B cell (primary cell): Measurements from ENCODE around the gene ANTKMT. TPM values are rescaled to one million over a fixed set of nuclear protein-coding genes. Genes with fewer than 3 reads are reported as not detected.
A peak's percentile ranks its signal among the peaks of the same experiment; 100 is the strongest.

ENCODE experiments used
- ATAC-seq: fragments of 200-7000 bp; cut with Tn5 transposase; one replicate; pipeline ENCODE4 v1.10.0; 2021; ENCODE audit warnings: low read depth, mild to moderate bottlenecking, moderate number of reproducible peaks, moderate library complexity
- CTCF ChIA-PET: fragments of 350-600 bp; sonication (Branson Sonifier 250); formaldehyde crosslinking; loops from one replicate; lab custom pipeline; 2021; ENCODE audit warnings: antibody characterized with exemption, inconsistent platforms; lab: Charles Lee
- POLR2A ChIA-PET: fragments of 350-600 bp; sonication (Branson Sonifier 250); formaldehyde crosslinking; loops from one replicate; lab custom pipeline; 2021; ENCODE audit warnings: antibody characterized with exemption; lab: Charles Lee
- DNase-seq: peaks from one replicate; pipeline ENCODE4 v3.0.0; 2013
- H2AFZ ChIP-seq: 2 replicates; pipeline ENCODE4 v1.6.1; 2012; ENCODE audit warnings: mild to moderate bottlenecking, low read depth, low read length; ENCODE audit not compliant: insufficient read depth, poor library complexity, severe bottlenecking
- H3K27ac ChIP-seq, 2 donors: 1 replicate in 1 of 2; 2 replicates in 1 of 2; pipeline ENCODE4 v1.5.1; 2012 to 2013; ENCODE audit warnings: low read length in 2 of 2, mild to moderate bottlenecking in 2 of 2, moderate library complexity in 1 of 2
- H3K27me3 ChIP-seq, 4 experiments: fragments of 200-600 bp in 1 of 4; sonication (generic) in 1 of 4; replicated peaks in 1 of 4; 1 replicate in 2 of 4; 2 replicates in 2 of 4; pipeline versions ENCODE4 v1.6.1 to v1.7.0; 2013 to 2016; ENCODE audit warnings: low read length in 3 of 4, mild to moderate bottlenecking in 2 of 4, mixed read lengths in 1 of 4, moderate library complexity in 1 of 4; ENCODE audit not compliant: insufficient read depth in 4 of 4, control insufficient read depth in 3 of 4; ENCODE audit errors: control extremely low read depth in 1 of 4
- H3K36me3 ChIP-seq, 2 experiments: replicated peaks in 1 of 2; 1 replicate in 1 of 2; 2 replicates in 1 of 2; pipeline versions ENCODE4 v1.6.1 to v1.7.1; 2013; ENCODE audit warnings: low read length in 1 of 2; ENCODE audit not compliant: insufficient read depth in 2 of 2, control insufficient read depth in 1 of 2; ENCODE audit errors: control extremely low read depth in 1 of 2, extremely low read depth in 1 of 2
- H3K4me1 ChIP-seq, 2 donors: fragments of 200-600 bp in 1 of 2; sonication (generic) in 1 of 2; 1 replicate in 1 of 2; 2 replicates in 1 of 2; pipeline versions ENCODE4 v1.5.1 to v1.6.1; 2013 to 2017; ENCODE audit warnings: low read length in 2 of 2; ENCODE audit not compliant: control insufficient read depth in 2 of 2, insufficient read depth in 2 of 2
- H3K4me2 ChIP-seq: replicated peaks from 2 replicates; pipeline ENCODE3; 2012; ENCODE audit warnings: mild to moderate bottlenecking, low read depth, low read length; ENCODE audit not compliant: poor library complexity, severe bottlenecking
- H3K4me3 ChIP-seq, 5 experiments: fragments of 200-600 bp in 1 of 5; sonication (generic) in 1 of 5; 1 replicate in 3 of 5; 2 replicates in 2 of 5; pipeline versions ENCODE4 v1.5.1 to v1.7.0; 2011 to 2016; ENCODE audit warnings: low read length in 4 of 5, mild to moderate bottlenecking in 4 of 5, low read depth in 2 of 5, control low read depth in 1 of 5, moderate library complexity in 1 of 5; ENCODE audit not compliant: insufficient read depth in 1 of 5; ENCODE audit errors: control extremely low read depth in 1 of 5, extremely low read depth in 1 of 5
- H3K79me2 ChIP-seq: fragments of 200-600 bp; sonication (generic); one replicate; pipeline ENCODE4 v1.6.0; 2016; ENCODE audit warnings: low read length; ENCODE audit not compliant: control insufficient read depth, insufficient read depth
- H3K9ac ChIP-seq: fragments of 200-600 bp; sonication (generic); 2 replicates; pipeline ENCODE4 v1.6.1; 2017; ENCODE audit warnings: mild to moderate bottlenecking, low read length, moderate library complexity
- H3K9me3 ChIP-seq, 3 donors: one replicate each; pipeline versions ENCODE4 v1.6.1 to v1.7.1; 2013; ENCODE audit warnings: low read length in 2 of 3; ENCODE audit not compliant: control insufficient read depth in 2 of 3, insufficient read depth in 1 of 3; ENCODE audit errors: control extremely low read depth in 1 of 3
- H4K20me1 ChIP-seq: 2 replicates; pipeline ENCODE4 v1.6.0; 2012; ENCODE audit warnings: mild to moderate bottlenecking, low read length; ENCODE audit not compliant: insufficient read depth, control insufficient read depth, poor library complexity, severe bottlenecking
- H3K27ac Mint-ChIP-seq: one replicate; pipeline ENCODE4 v1.8.0; 2021; ENCODE audit warnings: mixed read lengths
- H3K27me3 Mint-ChIP-seq: one replicate; pipeline ENCODE4 v1.8.0; 2021; ENCODE audit warnings: mixed read lengths
- H3K4me1 Mint-ChIP-seq: one replicate; pipeline ENCODE4 v1.8.0; 2021; ENCODE audit warnings: mixed read lengths
- H3K4me3 Mint-ChIP-seq: one replicate; pipeline ENCODE4 v1.8.0; 2021; ENCODE audit warnings: mixed read lengths
- H3K9me3 Mint-ChIP-seq: one replicate; pipeline ENCODE4 v1.8.0; 2022; ENCODE audit warnings: mixed read lengths; ENCODE audit not compliant: insufficient read depth
- CTCF ChIP-seq: fragments of 200-600 bp; IDR thresholded peaks from one replicate; pipeline ENCODE4 v1.8.0; 2022; ENCODE audit warnings: antibody characterized with exemption, mild to moderate bottlenecking
- EZH2 ChIP-seq: IDR thresholded peaks from 2 replicates; pipeline ENCODE4 v1.6.1; 2012; ENCODE audit warnings: borderline replicate concordance, low read depth, mild to moderate bottlenecking, moderate library complexity, low read length; ENCODE audit not compliant: insufficient read depth, poor library complexity, severe bottlenecking
- WGBS: methylation state at CpG from one replicate; pipeline ENCODE4 v1.1.5; 2013; ENCODE audit warnings: missing lambda C conversion rate; ENCODE audit not compliant: insufficient coverage; 5-methylcytosine and 5-hydroxymethylcytosine counted together
- intact Hi-C: fragments of 100-400 bp; cut with micrococcal nuclease; formaldehyde crosslinking; loops from one replicate; pipeline ENCODE4 v1.10.0; 2022
- polyA plus RNA-seq: library from polyadenylated mRNA; depleted of rRNA; stranded (reverse); fragments of >200 nt; gene quantifications from 2 replicates; pipeline ENCODE4 v1.2.3, GENCODE V29; 2012
- total RNA-seq, 2 donors: library from RNA; stranded (reverse); fragments of 120-200 nt in 1 of 2; gene quantifications; 1 replicate in 1 of 2; 2 replicates in 1 of 2; pipeline versions ENCODE4 v1.2.3 to v1.2.4, GENCODE V29; 2013 to 2022

Gene ANTKMT
- total and polyA plus RNA-seq, 2 donors (not counting 1 experiment from before 2014, with no cell fraction given), result 41.0 to 54.1 TPM

- Mint-ChIP-seq H3K27ac (no peak overlapping the region), H3K4me1 (peaks cover 16% of the 10 kb centered on the region), H3K9me3 (no peaks in the 10 kb centered on the region), H3K27me3 (no peaks in the 10 kb centered on the region), H3K4me3 (peak overlapping the region; percentile 73)
- Histone ChIP-seq H3K9ac (no peak overlapping the region), H4K20me1 (peaks cover 14% of the 10 kb centered on the region), H3K27ac (no peak overlapping the region), H3K4me1 (peaks cover 10 to 28% of the 10 kb centered on the region in 2 donors), H3K36me3 (peaks cover 0 to 25% of the 10 kb centered on the region in 2 experiments), H3K4me3 (peak overlapping the region in 3 of 5 experiments; percentile 69 to 77 (median 70)), H3K9me3 (no peaks in the 10 kb centered on the region), H2AFZ (no peak overlapping the region), H3K4me2 (peak overlapping the region; percentile 97), H3K79me2 (no peaks in the 10 kb centered on the region), H3K27me3 (no peaks in the 10 kb centered on the region)
- ATAC-seq (no peak), DNase-seq (no peak)
- intact Hi-C loops, result loop anchor here (1.0 to 5.0 kb wide), 2 partner anchors 12 to 883 kb away; partner anchors contain the start of genes CRAMP1 and IFT140
- WGBS, result 91% methylated on average over 50 of the region's 55 CpGs
- ChIA-PET POLR2A (interaction anchor here (0.6 to 1.5 kb wide), 2 partner anchors 12 to 1254 kb away, joined by 4 to 11 read pairs; partner anchors contain the start of gene CIAO3), CTCF (interaction anchor here (1.2 kb wide), 1 partner anchor 17 kb away, joined by 4 read pairs; no protein-coding TSS in a partner anchor)
- TF ChIP-seq CTCF, result no peak
- TF ChIP-seq EZH2, result no peak
These were observed 8.2 kb downstream of the ANTKMT start for GRCh38 chr16:728890-729744.
